A673 (cell line): ENCODE results near the gene DLGAP1.

Source experiments
- CTCF ChIP-seq: fragments of 300-800, 200-600 bp; sonication (generic); conservative IDR thresholded peaks from 2 replicates; pipeline ENCODE4 v1.5.1; 2017; ENCODE audit warnings: low read depth, mild to moderate bottlenecking, antibody characterized with exemption, low read length, moderate library complexity, mixed read lengths
- EZH2 ChIP-seq: fragments of 200-600 bp; sonication (generic); IDR thresholded peaks from 2 replicates; pipeline ENCODE4 v1.6.1; 2017; ENCODE audit warnings: borderline replicate concordance, low read depth, mild to moderate bottlenecking, mixed read lengths, antibody characterized with exemption, low read length; ENCODE audit not compliant: poor library complexity, severe bottlenecking

DNA sequence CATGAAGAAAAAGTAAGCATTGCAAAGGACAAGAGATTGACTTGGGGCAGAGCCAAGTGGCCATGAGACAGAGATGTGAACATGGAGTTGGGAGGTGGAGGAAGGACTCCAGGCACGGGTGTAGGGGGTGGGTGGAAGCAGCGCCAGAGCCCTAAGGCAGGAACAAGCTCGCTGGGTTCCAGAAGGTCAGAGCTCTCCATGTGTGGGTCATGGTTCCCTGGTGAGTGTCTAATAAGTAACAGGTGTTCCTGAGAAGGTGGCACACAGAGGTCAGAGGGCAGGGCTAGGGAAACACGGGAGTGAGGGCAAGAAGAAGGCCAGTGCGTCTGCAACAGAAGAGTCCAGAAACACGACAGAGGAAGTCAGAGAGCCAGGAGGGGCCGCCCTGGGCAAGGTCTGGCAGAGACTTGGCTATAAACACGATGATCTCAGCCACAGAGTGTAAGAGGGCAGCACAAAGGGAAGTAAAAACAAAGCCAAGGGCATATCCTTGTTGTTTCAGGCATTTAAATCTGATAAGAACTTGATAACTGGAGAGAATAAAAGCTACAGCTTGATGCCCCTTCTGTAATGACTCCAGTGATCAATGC lies 744.3 kb downstream of the DLGAP1 start:
- TF ChIP-seq CTCF (no peak), EZH2 (no peak)
